GM19043 (cell line): Measurements from ENCODE around the gene HOMER2.
"Not testable (repeated sequence)": the region's sequence is repeated elsewhere in the genome, so short reads cannot be mapped to it uniquely, and the experiment has no call there.

ENCODE experiments used
- ATAC-seq: cut with Tn5 transposase; IDR thresholded peaks from one replicate; pipeline ENCODE4 v1.9.1; 2021; ENCODE audit warnings: low read depth; ENCODE audit not compliant: unreplicated experiment

The HOMER2 gene

GRCh38 chr15:82966671-82967071 is 14.2 kb upstream of the HOMER2 start:
- peak; percentile 75 for ATAC-seq

- ATAC-seq: no peak
Observed at GRCh38 chr15:82964890-82965289, 12.4 kb upstream of the HOMER2 start.

GRCh38 chr15:82963471-82964341 is 11.2 kb upstream of the HOMER2 start:
- no peak for ATAC-seq

GRCh38 chr15:82960766-82961165 is 8.2 kb upstream of the HOMER2 start:
- ATAC-seq: no peak

- ATAC-seq: no peak
Observed at GRCh38 chr15:82959423-82959822, 6.9 kb upstream of the HOMER2 start.

GRCh38 chr15:82958638-82959037 is 6.1 kb upstream of the HOMER2 start:
- no peak for ATAC-seq

- no peak for ATAC-seq
Observed at GRCh38 chr15:82951472-82952157, 905 bp downstream of the HOMER2 start.

- ATAC-seq: peak; percentile 55
Observed at GRCh38 chr15:82950746-82951370, 1.7 kb downstream of the HOMER2 start.

- no peak for ATAC-seq
Observed at GRCh38 chr15:82950295-82950694, 2.2 kb downstream of the HOMER2 start.

- no peak for ATAC-seq
Observed at GRCh38 chr15:82946155-82946701, 6.3 kb downstream of the HOMER2 start.

GRCh38 chr15:82945326-82945725 is 7.2 kb downstream of the HOMER2 start:
- no peak for ATAC-seq

GRCh38 chr15:82944821-82945220 is 7.7 kb downstream of the HOMER2 start:
- no peak for ATAC-seq

GRCh38 chr15:82944056-82944455 is 8.5 kb downstream of the HOMER2 start:
- no peak for ATAC-seq

GRCh38 chr15:82943176-82943575 is 9.3 kb downstream of the HOMER2 start:
- no peak for ATAC-seq

- no peak for ATAC-seq
Observed at GRCh38 chr15:82942691-82943090, 9.8 kb downstream of the HOMER2 start.

- not testable (repeated sequence) for ATAC-seq
Observed at GRCh38 chr15:82939678-82940077, 12.8 kb downstream of the HOMER2 start.

GRCh38 chr15:82937712-82938058 is 14.8 kb downstream of the HOMER2 start:
- ATAC-seq: no peak

GRCh38 chr15:82936966-82937711 is 15.4 kb downstream of the HOMER2 start:
- ATAC-seq: no peak

- ATAC-seq: no peak
Observed at GRCh38 chr15:82935382-82935781, 17.1 kb downstream of the HOMER2 start.

GRCh38 chr15:82934100-82934880 is 18.2 kb downstream of the HOMER2 start:
- ATAC-seq: no peak
